Esophagus (tissue), 2 donors: ENCODE data around the gene MYOCD. TPM values are rescaled to one million over a fixed set of nuclear protein-coding genes. Genes with fewer than 3 reads are reported as not detected.

Experiments used
- H3K27ac ChIP-seq, 2 donors: one replicate each; pipeline ENCODE4 v1.5.1; 2013; ENCODE audit warnings: low read depth in 2 of 2, mild to moderate bottlenecking in 2 of 2, inconsistent platforms in 1 of 2, low read length in 1 of 2, moderate library complexity in 1 of 2
- H3K27me3 ChIP-seq, 2 donors: one replicate each; pipeline ENCODE4 v1.6.1; 2013; ENCODE audit warnings: low read length in 2 of 2, control low read depth in 1 of 2, mild to moderate bottlenecking in 1 of 2; ENCODE audit not compliant: insufficient read depth in 2 of 2, control insufficient read depth in 1 of 2
- H3K36me3 ChIP-seq, 2 donors: one replicate each; pipeline ENCODE4 v1.6.1; 2013; ENCODE audit warnings: low read length in 1 of 2; ENCODE audit not compliant: control insufficient read depth in 2 of 2, insufficient read depth in 2 of 2
- H3K4me1 ChIP-seq, 2 donors: one replicate each; pipeline ENCODE4 v1.6.1; 2013; ENCODE audit warnings: low read length in 1 of 2; ENCODE audit not compliant: control insufficient read depth in 2 of 2, insufficient read depth in 2 of 2
- H3K4me3 ChIP-seq, 2 donors: one replicate each; pipeline ENCODE4 v1.5.1; 2013; ENCODE audit warnings: low read length in 2 of 2, mild to moderate bottlenecking in 2 of 2, low read depth in 1 of 2, moderate library complexity in 1 of 2
- H3K9me3 ChIP-seq, 2 donors: one replicate each; pipeline ENCODE4 v1.6.1; 2013; ENCODE audit warnings: mild to moderate bottlenecking in 2 of 2, low read depth in 1 of 2, low read length in 1 of 2, moderate library complexity in 1 of 2; ENCODE audit not compliant: control insufficient read depth in 2 of 2, insufficient read depth in 1 of 2
- WGBS, 2 donors: extraction: QIAGEN DNeasy Blood & Tissue Kit; methylation state at CpG; one replicate each; pipeline ENCODE4 v1.1.7; 2013; 5-methylcytosine and 5-hydroxymethylcytosine counted together
- polyA plus RNA-seq, 2 donors: library from polyadenylated mRNA; stranded (reverse); fragments of 200-250 nt; gene quantifications; one replicate each; pipeline ENCODE4 v1.2.3, GENCODE V29; 2013
- donor health status: healthy with polysubstance abuse.
- donor health status: Bipolar disorder and iron deficiency.

Gene MYOCD
- polyA plus RNA-seq, 2 donors, result 1.2 to 2.3 TPM

DNA sequence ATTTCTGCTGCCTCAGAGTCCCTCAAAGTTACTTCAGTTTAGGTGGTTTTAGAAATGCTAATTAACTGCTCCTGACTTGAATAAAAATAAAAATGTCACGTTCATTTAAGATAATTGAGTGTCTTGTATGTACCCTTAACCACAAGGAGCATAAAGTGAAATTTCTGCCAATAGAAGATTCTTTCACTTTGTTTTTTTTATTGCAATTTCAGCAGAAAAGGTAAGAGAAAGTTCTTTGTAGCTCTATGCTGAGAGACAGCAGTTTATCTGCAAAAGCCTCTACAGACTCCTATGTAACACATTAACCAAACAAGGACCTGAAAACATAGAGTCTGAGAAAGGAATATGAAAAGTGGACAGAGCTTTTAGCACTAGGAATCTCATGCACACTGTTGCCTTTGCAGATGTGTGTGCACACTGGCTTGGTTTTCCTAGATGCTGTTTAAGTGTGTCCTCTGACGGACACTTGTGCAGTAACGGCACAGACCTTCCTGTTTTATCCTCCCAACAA is 135.2 kb downstream of the MYOCD start:
- Histone ChIP-seq H3K4me1 (no peaks in the 10 kb centered on the region), H3K27me3 (no peaks in the 10 kb centered on the region), H3K27ac (no peak overlapping the region), H3K4me3 (no peak overlapping the region), H3K36me3 (no peaks in the 10 kb centered on the region), H3K9me3 (peaks cover 0 to 2% of the 10 kb centered on the region in 2 donors)
- WGBS, 2 donors, result 66 to 68% methylated on average over 3 of the region's 3 CpGs

DNA sequence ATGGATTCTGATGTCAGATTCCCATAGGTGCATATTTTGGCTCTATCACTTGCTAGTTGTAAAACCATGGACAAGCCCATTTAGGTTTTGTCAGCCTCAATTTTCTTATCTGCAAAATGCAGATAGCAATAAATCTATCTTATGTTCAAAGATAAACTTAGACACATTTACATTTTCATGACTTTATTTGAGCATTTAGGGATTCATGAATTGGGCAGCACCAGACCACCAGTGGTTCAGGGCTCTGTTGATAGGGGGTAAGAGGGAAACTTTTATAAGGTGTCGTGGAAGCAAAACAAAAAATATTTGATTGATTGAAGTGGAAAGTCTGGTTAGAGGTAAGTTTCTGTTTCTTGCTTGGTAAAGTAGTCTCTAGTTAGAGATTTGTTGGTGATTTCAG is 140.9 kb downstream of the MYOCD start:
- peaks cover 0 to 4% of the 10 kb centered on the region in 2 donors for H3K9me3 ChIP-seq
- no peaks in the 10 kb centered on the region for H3K4me1 ChIP-seq
- H3K27me3 ChIP-seq, result no peaks in the 10 kb centered on the region
- H3K36me3 ChIP-seq, result no peaks in the 10 kb centered on the region
- 93 to 97% methylated on average over 1 of the region's 1 CpG for WGBS, 2 donors
- H3K27ac ChIP-seq, result no peak overlapping the region
- no peak overlapping the region for H3K4me3 ChIP-seq

GRCh38 chr17:12808723-12809122 is 143.0 kb downstream of the MYOCD start:
- H3K4me3 ChIP-seq, result no peak overlapping the region
- no peaks in the 10 kb centered on the region for H3K36me3 ChIP-seq
- no peaks in the 10 kb centered on the region for H3K27me3 ChIP-seq
- H3K9me3 ChIP-seq, result peaks cover 0 to 4% of the 10 kb centered on the region in 2 donors
- no peaks in the 10 kb centered on the region for H3K4me1 ChIP-seq
- H3K27ac ChIP-seq, result no peak overlapping the region
- WGBS, 2 donors, result 81 to 90% methylated on average over 3 of the region's 3 CpGs

DNA sequence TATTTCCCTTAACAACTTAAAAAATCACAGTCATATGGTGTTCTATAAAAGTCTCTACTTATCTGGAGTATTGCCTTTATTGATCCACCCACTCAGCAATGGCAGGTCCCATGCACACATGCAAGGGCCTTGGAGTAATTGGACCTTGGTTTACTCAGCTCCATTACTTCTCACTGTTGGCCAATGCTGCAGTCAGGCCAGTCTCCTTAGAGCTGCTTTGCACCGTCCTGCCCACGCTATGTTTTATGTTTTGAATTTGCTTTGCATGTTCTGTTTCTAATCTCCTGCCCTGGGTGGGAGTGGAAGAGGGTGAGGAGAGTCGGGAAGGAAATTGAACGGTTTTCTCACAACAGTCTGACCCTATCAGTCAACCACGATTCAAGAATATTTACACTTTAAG is 147.2 kb downstream of the MYOCD start:
- H3K36me3 ChIP-seq, result no peaks in the 10 kb centered on the region
- 40 to 58% methylated on average over 5 of the region's 5 CpGs for WGBS, 2 donors
- H3K4me3 ChIP-seq, result no peak overlapping the region
- no peaks in the 10 kb centered on the region for H3K27me3 ChIP-seq
- H3K9me3 ChIP-seq, result peaks cover 0 to 2% of the 10 kb centered on the region in 2 donors
- H3K27ac ChIP-seq, result no peak overlapping the region
- no peaks in the 10 kb centered on the region for H3K4me1 ChIP-seq

DNA sequence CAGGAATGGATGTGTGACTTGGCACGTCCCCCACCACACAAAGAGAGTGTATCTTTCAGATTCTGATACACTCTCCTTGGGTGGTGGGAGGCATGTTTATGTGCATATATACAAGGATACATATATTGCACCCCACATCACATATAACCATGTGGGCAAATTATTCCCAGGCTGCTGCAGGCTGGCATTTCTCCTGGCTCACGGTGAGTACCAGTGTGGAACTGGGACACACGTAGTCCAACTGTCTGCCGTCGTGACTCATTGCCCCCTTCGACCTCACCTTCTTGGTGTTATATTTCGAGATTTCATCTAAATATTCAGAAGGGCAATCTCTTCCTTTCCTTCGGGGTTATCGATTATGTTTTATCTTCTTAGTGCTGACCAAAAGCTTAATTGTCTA is 148.0 kb downstream of the MYOCD start:
- no peak overlapping the region for H3K4me3 ChIP-seq
- no peaks in the 10 kb centered on the region for H3K4me1 ChIP-seq
- no peak overlapping the region for H3K27ac ChIP-seq
- no peaks in the 10 kb centered on the region for H3K9me3 ChIP-seq
- H3K27me3 ChIP-seq, result no peaks in the 10 kb centered on the region
- WGBS, 2 donors, result 89% methylated on average over 9 of the region's 9 CpGs
- no peaks in the 10 kb centered on the region for H3K36me3 ChIP-seq

DNA sequence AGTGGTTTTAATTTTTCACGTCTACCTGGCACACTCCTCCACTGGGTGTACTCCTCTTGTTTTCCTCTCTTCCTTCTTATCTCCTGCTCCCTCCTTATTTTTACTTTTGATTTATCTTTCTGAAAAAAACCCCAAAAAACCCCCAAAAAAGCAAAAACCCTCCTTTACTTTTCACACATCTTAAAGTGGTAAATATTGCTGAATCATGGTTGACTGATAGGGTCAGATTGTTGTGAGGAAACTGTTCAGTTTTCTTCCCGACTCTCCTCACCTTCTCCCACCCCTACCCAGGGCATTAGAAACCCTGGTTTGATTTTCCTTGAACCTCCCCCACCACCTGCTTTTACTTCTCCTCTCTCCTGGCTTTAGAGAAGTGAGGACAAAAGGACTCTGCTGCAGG is 149.0 kb downstream of the MYOCD start:
- H3K9me3 ChIP-seq, result no peaks in the 10 kb centered on the region

DNA sequence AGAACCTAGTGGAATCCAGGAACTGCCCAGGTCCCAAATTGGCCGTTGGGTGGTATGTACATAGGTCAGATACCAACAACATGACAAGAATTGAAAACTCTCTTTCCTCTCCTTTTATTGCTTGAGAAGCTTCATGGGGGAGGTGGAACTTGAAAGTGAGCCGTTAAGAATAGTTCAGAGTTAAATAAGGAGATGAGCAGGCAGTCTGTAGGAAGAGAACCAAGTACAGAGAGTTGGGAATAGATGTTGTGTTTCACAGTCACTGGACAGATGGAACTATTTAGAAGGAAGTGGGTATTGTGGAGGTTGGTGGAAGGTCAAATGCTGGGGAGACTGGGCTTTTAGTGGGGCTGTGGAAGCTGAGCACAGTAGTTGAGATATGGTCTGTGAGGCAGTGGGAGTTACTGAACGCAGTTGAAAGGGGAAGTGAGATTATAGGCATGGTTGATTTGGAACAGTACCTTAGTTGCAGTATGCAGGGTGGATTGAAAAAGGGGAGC is 150.0 kb downstream of the MYOCD start:
- no peak overlapping the region for H3K4me3 ChIP-seq
- no peaks in the 10 kb centered on the region for H3K9me3 ChIP-seq
- 71 to 79% methylated on average over 3 of the region's 3 CpGs for WGBS, 2 donors
- H3K27ac ChIP-seq, result no peak overlapping the region
- H3K27me3 ChIP-seq, result no peaks in the 10 kb centered on the region
- no peaks in the 10 kb centered on the region for H3K4me1 ChIP-seq
- H3K36me3 ChIP-seq, result no peaks in the 10 kb centered on the region

More for the DNA sequence above, 149.0 kb downstream of the MYOCD start:
- H3K27me3 ChIP-seq, result no peaks in the 10 kb centered on the region
- H3K27ac ChIP-seq, result no peak overlapping the region
- H3K4me1 ChIP-seq, result no peaks in the 10 kb centered on the region
- H3K4me3 ChIP-seq, result no peak overlapping the region
- WGBS, 2 donors, result 77 to 78% methylated on average over 2 of the region's 2 CpGs
- no peaks in the 10 kb centered on the region for H3K36me3 ChIP-seq

Other genes with a start within 250 kb of the MYOCD start
- under 1 TPM; 0.81 to 0.96 TPM for gene ARHGAP44, start 123.6 kb downstream of the MYOCD start, polyA plus RNA-seq